ENCODE results near the gene OR10V1.

The OR10V1 gene

DNA sequence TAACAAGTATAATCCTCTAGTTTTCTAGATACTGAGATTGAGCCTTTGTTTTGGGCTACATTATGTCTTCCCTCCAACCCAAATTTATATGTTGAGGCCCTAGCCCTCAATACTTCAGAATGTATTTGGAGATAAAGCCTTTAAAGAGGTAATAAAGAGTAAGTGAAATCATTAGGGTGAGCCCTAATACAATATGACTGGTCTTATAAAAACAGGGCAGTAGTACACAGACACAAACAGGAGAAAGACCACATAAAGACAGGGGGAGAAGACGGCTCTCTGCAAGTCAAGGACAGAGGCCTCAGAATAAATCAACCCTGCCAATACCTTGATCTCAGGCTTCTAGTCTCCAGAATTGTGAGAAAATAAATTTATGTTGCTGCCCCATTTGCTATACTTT is 6.3 kb downstream of the OR10V1 start:
- no peak for TF ChIP-seq SIN3A (IDR thresholded peaks at IDR 0.05; ENCODE audit: borderline replicate concordance, insufficient read depth, low read length)
- TF ChIP-seq REST (IDR thresholded peaks at IDR 0.05; ENCODE audit: insufficient read depth in 1 of 2, low read depth in 2 of 2, low read length in 2 of 2), result no peak
- no peak for TF ChIP-seq POLR2AphosphoS5 (IDR thresholded peaks at IDR 0.05; ENCODE audit: low read depth, low read length)
- TF ChIP-seq TAF1 (IDR thresholded peaks at IDR 0.05; ENCODE audit: borderline replicate concordance, insufficient read depth, low read length), result no peak
- no peak for TF ChIP-seq FOXP2 (optimal IDR thresholded peaks at IDR 0.05; ENCODE audit: borderline replicate concordance, extremely low read depth, extremely low read length, insufficient read depth)

- TF ChIP-seq TAF1 (IDR thresholded peaks at IDR 0.05; ENCODE audit: borderline replicate concordance, insufficient read depth, low read length) (no peak), REST (IDR thresholded peaks at IDR 0.05; ENCODE audit: insufficient read depth in 1 of 2, low read depth in 2 of 2, low read length in 2 of 2) (no peak), FOXP2 (optimal IDR thresholded peaks at IDR 0.05; ENCODE audit: borderline replicate concordance, extremely low read depth, extremely low read length, insufficient read depth) (no peak), POLR2AphosphoS5 (IDR thresholded peaks at IDR 0.05; ENCODE audit: low read depth, low read length) (no peak), SIN3A (IDR thresholded peaks at IDR 0.05; ENCODE audit: borderline replicate concordance, insufficient read depth, low read length) (no peak)
These were observed 6.9 kb downstream of the OR10V1 start for GRCh38 chr11:59706518-59707285.

DNA sequence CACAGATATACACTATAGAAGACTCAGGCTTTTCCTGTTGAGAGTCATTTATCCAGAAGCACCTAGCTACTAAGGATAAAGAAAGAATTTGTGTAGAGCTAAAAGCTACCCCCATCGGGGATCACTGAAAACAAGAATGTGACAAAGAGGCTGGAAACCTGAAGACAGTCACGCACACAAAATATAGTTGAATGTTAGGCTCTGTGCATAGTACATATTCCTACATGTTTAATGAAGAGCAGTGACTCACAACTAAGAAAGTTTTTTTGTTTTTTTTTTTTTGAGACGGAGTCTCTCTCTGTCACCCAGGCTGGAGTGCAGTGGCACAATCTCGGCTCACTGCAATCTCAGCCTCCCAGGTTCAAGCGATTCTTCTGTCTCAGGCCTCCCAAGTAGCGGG is 8.4 kb downstream of the OR10V1 start:
- TF ChIP-seq SIN3A (IDR thresholded peaks at IDR 0.05; ENCODE audit: borderline replicate concordance, insufficient read depth, low read length) (no peak), POLR2AphosphoS5 (IDR thresholded peaks at IDR 0.05; ENCODE audit: low read depth, low read length) (no peak), TAF1 (IDR thresholded peaks at IDR 0.05; ENCODE audit: borderline replicate concordance, insufficient read depth, low read length) (no peak)

DNA sequence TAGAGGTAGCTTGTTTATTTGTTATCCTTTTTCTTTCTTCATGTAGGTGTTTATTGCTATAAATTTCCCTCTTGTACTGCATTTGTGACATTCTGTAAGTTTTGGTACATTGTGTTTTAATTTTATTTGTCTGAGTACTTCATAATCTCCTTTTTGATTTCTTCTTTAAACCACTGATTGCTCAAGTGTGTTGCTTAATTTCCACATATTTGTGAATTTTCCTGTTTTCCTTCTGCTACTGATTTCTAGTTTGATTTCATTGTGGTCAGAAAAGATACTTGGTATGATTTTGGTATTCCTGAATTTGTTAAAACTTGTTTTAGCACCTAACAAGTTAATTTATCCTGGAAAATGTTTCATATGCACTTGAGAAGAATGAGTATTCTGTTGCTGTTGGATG is 15.1 kb downstream of the OR10V1 start:
- no peak for TF ChIP-seq TAF1 (IDR thresholded peaks at IDR 0.05; ENCODE audit: borderline replicate concordance, insufficient read depth, low read length)
- TF ChIP-seq FOXP2 (optimal IDR thresholded peaks at IDR 0.05; ENCODE audit: borderline replicate concordance, extremely low read depth, extremely low read length, insufficient read depth), result no peak
- TF ChIP-seq SIN3A (IDR thresholded peaks at IDR 0.05; ENCODE audit: borderline replicate concordance, insufficient read depth, low read length), result no peak
- TF ChIP-seq REST (IDR thresholded peaks at IDR 0.05; ENCODE audit: insufficient read depth in 1 of 2, low read depth in 2 of 2, low read length in 2 of 2), result no peak
- TF ChIP-seq POLR2AphosphoS5 (IDR thresholded peaks at IDR 0.05; ENCODE audit: low read depth, low read length), result no peak

- TF ChIP-seq TAF1 (IDR thresholded peaks at IDR 0.05; ENCODE audit: borderline replicate concordance, insufficient read depth, low read length) (no peak), REST (IDR thresholded peaks at IDR 0.05; ENCODE audit: insufficient read depth in 1 of 2, low read depth in 2 of 2, low read length in 2 of 2) (no peak), POLR2AphosphoS5 (IDR thresholded peaks at IDR 0.05; ENCODE audit: low read depth, low read length) (no peak), SIN3A (IDR thresholded peaks at IDR 0.05; ENCODE audit: borderline replicate concordance, insufficient read depth, low read length) (no peak), FOXP2 (optimal IDR thresholded peaks at IDR 0.05; ENCODE audit: borderline replicate concordance, extremely low read depth, extremely low read length, insufficient read depth) (no peak)
These were observed 20.7 kb downstream of the OR10V1 start for GRCh38 chr11:59692915-59693314.

All from PFSK-1 (cell line).